ENCODE measurements around the gene SORCS3.

GRCh38 chr10:105241254-105241653 lies 600.2 kb downstream of the SORCS3 start:
- TF ChIP-seq CTCF (IDR thresholded peaks at IDR 0.05; ENCODE audit: low read depth, low read length, missing input control) (no peak), JUND (IDR thresholded peaks at IDR 0.05) (no peak)
- TF ChIP-seq, protein P1, sequence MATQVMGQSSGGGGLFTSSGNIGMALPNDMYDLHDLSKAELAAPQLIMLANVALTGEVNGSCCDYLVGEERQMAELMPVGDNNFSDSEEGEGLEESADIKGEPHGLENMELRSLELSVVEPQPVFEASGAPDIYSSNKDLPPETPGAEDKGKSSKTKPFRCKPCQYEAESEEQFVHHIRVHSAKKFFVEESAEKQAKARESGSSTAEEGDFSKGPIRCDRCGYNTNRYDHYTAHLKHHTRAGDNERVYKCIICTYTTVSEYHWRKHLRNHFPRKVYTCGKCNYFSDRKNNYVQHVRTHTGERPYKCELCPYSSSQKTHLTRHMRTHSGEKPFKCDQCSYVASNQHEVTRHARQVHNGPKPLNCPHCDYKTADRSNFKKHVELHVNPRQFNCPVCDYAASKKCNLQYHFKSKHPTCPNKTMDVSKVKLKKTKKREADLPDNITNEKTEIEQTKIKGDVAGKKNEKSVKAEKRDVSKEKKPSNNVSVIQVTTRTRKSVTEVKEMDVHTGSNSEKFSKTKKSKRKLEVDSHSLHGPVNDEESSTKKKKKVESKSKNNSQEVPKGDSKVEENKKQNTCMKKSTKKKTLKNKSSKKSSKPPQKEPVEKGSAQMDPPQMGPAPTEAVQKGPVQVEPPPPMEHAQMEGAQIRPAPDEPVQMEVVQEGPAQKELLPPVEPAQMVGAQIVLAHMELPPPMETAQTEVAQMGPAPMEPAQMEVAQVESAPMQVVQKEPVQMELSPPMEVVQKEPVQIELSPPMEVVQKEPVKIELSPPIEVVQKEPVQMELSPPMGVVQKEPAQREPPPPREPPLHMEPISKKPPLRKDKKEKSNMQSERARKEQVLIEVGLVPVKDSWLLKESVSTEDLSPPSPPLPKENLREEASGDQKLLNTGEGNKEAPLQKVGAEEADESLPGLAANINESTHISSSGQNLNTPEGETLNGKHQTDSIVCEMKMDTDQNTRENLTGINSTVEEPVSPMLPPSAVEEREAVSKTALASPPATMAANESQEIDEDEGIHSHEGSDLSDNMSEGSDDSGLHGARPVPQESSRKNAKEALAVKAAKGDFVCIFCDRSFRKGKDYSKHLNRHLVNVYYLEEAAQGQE (IDR thresholded peaks at IDR 0.05) = no peak
